Endodermal cell (in vitro differentiated cells): Measurements from ENCODE around the gene CASZ1. TPM values are rescaled to one million over a fixed set of nuclear protein-coding genes. Genes with fewer than 3 reads are reported as not detected.
A peak's percentile ranks its signal among the peaks of the same experiment; 100 is the strongest.

Experiments
- DNase-seq: peaks from one replicate; pipeline ENCODE4 v3.0.0-alpha.2; 2017
- H3K27ac ChIP-seq: 2 replicates; pipeline ENCODE4 v1.5.1; 2013; ENCODE audit warnings: mild to moderate bottlenecking, low read depth, low read length, moderate library complexity
- H3K27me3 ChIP-seq: 2 replicates; pipeline ENCODE4 v1.6.1; 2013; ENCODE audit warnings: mild to moderate bottlenecking, low read length, moderate library complexity; ENCODE audit not compliant: insufficient read depth, control insufficient read depth, poor library complexity, severe bottlenecking
- H3K36me3 ChIP-seq: 2 replicates; pipeline ENCODE4 v1.7.0; 2013; ENCODE audit warnings: mild to moderate bottlenecking, low read length, moderate library complexity; ENCODE audit not compliant: control insufficient read depth, insufficient read depth
- H3K4me1 ChIP-seq: one replicate; pipeline ENCODE4 v1.7.0; 2013; ENCODE audit warnings: low read length; ENCODE audit not compliant: control insufficient read depth, insufficient read depth
- H3K4me3 ChIP-seq: 2 replicates; pipeline ENCODE4 v1.5.1; 2013; ENCODE audit warnings: mild to moderate bottlenecking, low read length, moderate library complexity
- H3K9ac ChIP-seq: 2 replicates; pipeline ENCODE4 v1.6.1; 2013; ENCODE audit warnings: mild to moderate bottlenecking, low read length, moderate library complexity; ENCODE audit not compliant: poor library complexity, severe bottlenecking; ENCODE audit errors: extremely low read depth
- H3K9me3 ChIP-seq: 2 replicates; pipeline ENCODE4 v1.6.1; 2013; ENCODE audit warnings: mild to moderate bottlenecking, low read length, moderate library complexity; ENCODE audit not compliant: control insufficient read depth
- H3K27ac Mint-ChIP-seq: 2 replicates; pipeline ENCODE4 v1.8.0; 2020; ENCODE audit warnings: mixed read lengths
- H3K27me3 Mint-ChIP-seq: 2 replicates; pipeline ENCODE4 v1.8.0; 2021; ENCODE audit warnings: mild to moderate bottlenecking, mixed read lengths; ENCODE audit not compliant: insufficient read depth
- H3K36me3 Mint-ChIP-seq: 2 replicates; pipeline ENCODE4 v1.8.0; 2020; ENCODE audit warnings: low read depth, mixed read lengths
- H3K4me1 Mint-ChIP-seq: 2 replicates; pipeline ENCODE4 v1.8.0; 2020; ENCODE audit warnings: mixed read lengths
- H3K4me3 Mint-ChIP-seq: 2 replicates; pipeline ENCODE4 v1.8.0; 2020; ENCODE audit warnings: mild to moderate bottlenecking, moderate library complexity, mixed read lengths
- H3K9me3 Mint-ChIP-seq: 2 replicates; pipeline ENCODE4 v1.8.0; 2020; ENCODE audit warnings: mild to moderate bottlenecking, mixed read lengths
- CTCF ChIP-seq: fragments of 200-600 bp; sonication (generic); conservative IDR thresholded peaks from 2 replicates; pipeline ENCODE4 v1.5.0; 2021; ENCODE audit warnings: antibody characterized with exemption, mild to moderate bottlenecking
- WGBS, 2 experiments: methylation state at CpG; one replicate each; pipeline versions ENCODE4 v1.1.5 to v1.1.7; 2013; ENCODE audit warnings: missing lambda C conversion rate in 2 of 2, mixed read lengths in 1 of 2; ENCODE audit not compliant: insufficient coverage in 1 of 2, insufficient read length in 1 of 2; 5-methylcytosine and 5-hydroxymethylcytosine counted together
- total RNA-seq, 2 donors: library from RNA; stranded (reverse); fragmentation: NEBNext Ultra II Directional in 1 of 2; extraction: Animal tissue kit (Norgen Biotek cat#: 25700) in 1 of 2; gene quantifications; 2 replicates in 1 of 2; 3 replicates in 1 of 2; pipeline ENCODE4 v1.2.1, GENCODE V29; 2021

Gene CASZ1
- total RNA-seq, 2 donors from 2014 or later = 3.5 to 5.9 TPM

GRCh38 chr1:10738061-10739058, 58.1 kb downstream of the CASZ1 start:
- 88 to 89% methylated on average over 3 to 21 of the region's 21 CpGs for WGBS, 2 experiments

GRCh38 chr1:10737651-10738050, 58.8 kb downstream of the CASZ1 start:
- no peak overlapping the region for H3K27ac Mint-ChIP-seq
- H3K9me3 Mint-ChIP-seq = no peaks in the 10 kb centered on the region
- Histone ChIP-seq H3K36me3 (no peaks in the 10 kb centered on the region), H3K9me3 (no peaks in the 10 kb centered on the region), H3K9ac (no peak overlapping the region), H3K4me1 (no peaks in the 10 kb centered on the region), H3K27ac (no peak overlapping the region), H3K27me3 (no peaks in the 10 kb centered on the region), H3K4me3 (no peak overlapping the region)
- no peak for TF ChIP-seq CTCF
- H3K4me3 Mint-ChIP-seq = no peak overlapping the region
- H3K36me3 Mint-ChIP-seq = no peaks in the 10 kb centered on the region
- no peak for DNase-seq
- peaks cover 2% of the 10 kb centered on the region for H3K27me3 Mint-ChIP-seq
- 90 to 93% methylated on average over 6 to 12 of the region's 12 CpGs for WGBS, 2 experiments
- H3K4me1 Mint-ChIP-seq = peaks cover 10% of the 10 kb centered on the region

More at GRCh38 chr1:10738061-10739058, 58.1 kb downstream of the CASZ1 start:
- no peak overlapping the region for H3K4me3 ChIP-seq
- peak; percentile 73 for DNase-seq
- Mint-ChIP-seq H3K4me3 (no peak overlapping the region), H3K4me1 (peaks cover 10% of the 10 kb centered on the region), H3K27me3 (peaks cover 2% of the 10 kb centered on the region), H3K27ac (no peak overlapping the region), H3K9me3 (no peaks in the 10 kb centered on the region), H3K36me3 (no peaks in the 10 kb centered on the region)
- H3K9me3 ChIP-seq = no peaks in the 10 kb centered on the region
- H3K36me3 ChIP-seq = no peaks in the 10 kb centered on the region
- H3K4me1 ChIP-seq = no peaks in the 10 kb centered on the region
- H3K27me3 ChIP-seq = no peaks in the 10 kb centered on the region
- TF ChIP-seq CTCF = no peak
- H3K9ac ChIP-seq = no peak overlapping the region
- no peak overlapping the region for H3K27ac ChIP-seq

GRCh38 chr1:10736634-10737586, 59.5 kb downstream of the CASZ1 start:
- H3K4me1 Mint-ChIP-seq = peaks cover 10% of the 10 kb centered on the region
- no peak overlapping the region for H3K27ac Mint-ChIP-seq
- no peaks in the 10 kb centered on the region for H3K36me3 ChIP-seq
- no peak overlapping the region for H3K4me3 Mint-ChIP-seq
- H3K9ac ChIP-seq = no peak overlapping the region
- H3K27ac ChIP-seq = no peak overlapping the region
- no peak for TF ChIP-seq CTCF
- no peak overlapping the region for H3K4me3 ChIP-seq
- H3K4me1 ChIP-seq = no peaks in the 10 kb centered on the region
- DNase-seq = no peak
- peaks cover 2% of the 10 kb centered on the region for H3K27me3 Mint-ChIP-seq
- no peaks in the 10 kb centered on the region for H3K9me3 ChIP-seq
- H3K9me3 Mint-ChIP-seq = no peaks in the 10 kb centered on the region
- WGBS, 2 experiments = 88 to 90% methylated on average over 21 to 27 of the region's 27 CpGs
- H3K27me3 ChIP-seq = no peaks in the 10 kb centered on the region
- H3K36me3 Mint-ChIP-seq = no peaks in the 10 kb centered on the region
